GM19023 (cell line): ENCODE results near the gene LIMCH1.
"Not testable (repeated sequence)": the region's sequence is repeated elsewhere in the genome, so short reads cannot be mapped to it uniquely, and the experiment has no call there.

Experiments
- ATAC-seq: cut with Tn5 transposase; IDR thresholded peaks from one replicate; pipeline ENCODE4 v1.9.1; 2021; ENCODE audit warnings: mild to moderate bottlenecking, moderate library complexity; ENCODE audit not compliant: unreplicated experiment

The LIMCH1 gene

GRCh38 chr4:41670982-41671381 is 133.0 kb downstream of the LIMCH1 start:
- ATAC-seq: no peak

GRCh38 chr4:41678086-41678816 is 140.3 kb downstream of the LIMCH1 start:
- ATAC-seq: no peak

- ATAC-seq: no peak
These were observed 141.0 kb downstream of the LIMCH1 start for GRCh38 chr4:41678951-41679350.

DNA sequence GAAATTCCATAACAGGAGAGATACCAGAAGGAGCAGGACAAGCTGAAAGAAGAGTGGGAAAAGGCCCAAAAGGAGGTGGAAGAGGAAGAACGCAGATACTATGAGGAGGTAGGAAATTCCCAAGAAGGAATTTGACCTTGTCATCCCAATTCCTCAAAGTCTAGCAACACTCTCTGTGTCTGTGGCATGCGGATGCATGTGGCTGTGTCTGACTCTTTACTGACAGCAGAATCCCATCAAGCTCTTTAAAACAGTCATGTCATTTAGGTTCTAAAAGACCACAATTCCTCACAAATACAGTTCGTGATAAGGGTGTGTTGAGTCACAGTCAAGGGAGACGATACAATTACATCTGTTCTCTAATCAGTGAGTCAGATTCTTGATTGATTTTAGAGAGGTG is 142.0 kb downstream of the LIMCH1 start:
- ATAC-seq: no peak

GRCh38 chr4:41681054-41681453 is 143.1 kb downstream of the LIMCH1 start:
- ATAC-seq: no peak

GRCh38 chr4:41683326-41683725 is 145.4 kb downstream of the LIMCH1 start:
- ATAC-seq: no peak

DNA sequence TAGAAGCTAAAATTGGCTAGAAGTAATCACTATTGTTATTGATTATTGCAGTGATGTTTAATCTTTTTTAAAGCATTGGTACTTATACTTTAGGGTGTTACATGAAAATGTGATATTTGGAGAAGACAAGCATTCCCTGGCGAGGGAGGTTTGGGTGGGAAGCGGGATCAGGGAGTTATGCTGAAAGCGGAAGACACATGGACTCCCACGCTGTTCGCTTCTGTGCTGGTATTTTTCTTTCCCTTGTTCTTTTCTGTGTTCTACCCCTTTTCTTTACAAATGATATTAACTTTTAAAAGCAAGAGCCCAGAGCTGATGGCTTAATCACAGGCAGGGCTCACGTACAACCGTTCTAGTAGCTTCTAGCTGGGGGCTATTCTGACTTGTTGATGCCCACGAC is 148.9 kb downstream of the LIMCH1 start:
- ATAC-seq: no peak

- no peak for ATAC-seq
These were observed 150.0 kb downstream of the LIMCH1 start for GRCh38 chr4:41687971-41688370.

- ATAC-seq: peak; percentile 86
These were observed 154.9 kb downstream of the LIMCH1 start for GRCh38 chr4:41692717-41693345.

DNA sequence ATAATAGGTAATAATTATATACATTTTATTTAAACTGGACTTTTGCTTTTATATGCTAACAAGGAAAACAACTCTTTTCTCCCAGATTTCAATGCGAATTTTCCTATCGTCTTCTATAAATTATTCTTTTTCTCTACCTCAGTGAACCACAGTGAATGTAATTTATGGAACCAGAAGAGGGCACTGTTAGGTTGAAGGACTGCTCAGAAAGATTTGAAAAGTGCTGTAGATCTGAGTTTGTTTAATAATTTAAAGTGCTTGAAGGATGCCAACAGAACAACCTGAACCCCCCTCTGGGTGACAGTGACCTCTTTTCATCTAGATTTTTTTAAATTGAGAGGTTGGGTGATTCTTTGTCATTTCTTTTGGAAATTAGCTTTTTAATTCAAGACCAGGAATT is 155.7 kb downstream of the LIMCH1 start:
- ATAC-seq: no peak

DNA sequence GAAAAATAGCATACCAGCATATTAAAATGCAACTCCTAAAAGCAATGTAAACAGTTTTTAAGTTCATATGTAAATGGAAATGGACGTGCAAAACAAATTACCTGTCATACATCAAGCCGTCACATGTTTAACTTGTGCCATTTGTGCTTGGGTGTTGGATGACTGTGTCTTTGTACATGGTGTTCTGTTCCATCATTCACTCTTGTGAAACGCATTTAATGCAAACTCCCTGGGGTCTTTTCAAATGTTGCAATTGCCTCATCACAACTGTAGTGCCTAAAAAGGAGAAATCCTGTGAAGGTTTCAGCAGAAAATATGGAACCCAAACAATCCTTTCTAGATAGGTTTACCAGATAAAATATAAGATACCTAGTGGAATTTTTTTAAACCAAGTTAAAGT is 158.2 kb downstream of the LIMCH1 start:
- ATAC-seq: no peak

- no peak for ATAC-seq
These were observed 158.8 kb downstream of the LIMCH1 start for GRCh38 chr4:41696763-41697162.

DNA sequence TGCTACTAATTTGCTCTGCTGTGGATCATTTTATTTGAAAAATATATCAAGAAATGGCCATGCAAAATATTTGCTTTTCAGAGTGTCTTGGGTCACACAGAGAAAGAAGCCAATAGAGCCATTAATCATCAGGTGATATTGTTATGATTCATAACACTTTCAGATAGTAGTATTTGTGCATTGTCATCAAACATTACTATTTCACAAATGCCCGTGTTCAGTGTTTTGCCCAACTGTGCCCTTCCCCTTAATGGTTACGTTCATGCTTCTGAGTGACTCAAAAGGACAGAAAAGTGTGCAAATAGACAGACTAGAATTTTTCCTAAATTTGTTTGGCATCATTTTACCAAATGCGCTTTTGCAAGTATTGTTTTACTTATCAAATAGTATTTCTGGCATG is 164.0 kb downstream of the LIMCH1 start:
- ATAC-seq: no peak

GRCh38 chr4:41702770-41703169 is 164.8 kb downstream of the LIMCH1 start:
- no peak for ATAC-seq

- no peak for ATAC-seq
These were observed 165.8 kb downstream of the LIMCH1 start for GRCh38 chr4:41703785-41704184.

- ATAC-seq: no peak
These were observed 172.0 kb downstream of the LIMCH1 start for GRCh38 chr4:41709844-41710481.

DNA sequence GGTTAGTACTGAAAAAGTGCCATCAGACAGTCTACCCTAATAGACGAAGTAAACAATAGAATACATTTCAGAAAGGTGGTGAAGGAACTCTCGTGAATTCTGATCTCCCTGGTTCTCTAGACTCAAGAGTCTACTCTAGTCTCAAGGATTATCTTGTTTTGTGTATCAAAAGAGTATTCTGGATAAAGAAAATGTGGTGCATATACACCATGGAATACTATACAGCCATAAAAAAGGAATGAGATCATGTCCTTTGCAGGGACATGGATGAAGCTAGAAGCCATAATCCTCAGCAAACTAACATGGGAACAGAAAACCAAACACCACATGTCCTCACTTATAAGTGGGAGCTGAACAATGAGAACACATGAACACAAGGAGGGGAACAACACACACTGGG is 173.7 kb downstream of the LIMCH1 start:
- not testable (repeated sequence) for ATAC-seq

GRCh38 chr4:41712425-41712824 is 174.5 kb downstream of the LIMCH1 start:
- no peak for ATAC-seq

DNA sequence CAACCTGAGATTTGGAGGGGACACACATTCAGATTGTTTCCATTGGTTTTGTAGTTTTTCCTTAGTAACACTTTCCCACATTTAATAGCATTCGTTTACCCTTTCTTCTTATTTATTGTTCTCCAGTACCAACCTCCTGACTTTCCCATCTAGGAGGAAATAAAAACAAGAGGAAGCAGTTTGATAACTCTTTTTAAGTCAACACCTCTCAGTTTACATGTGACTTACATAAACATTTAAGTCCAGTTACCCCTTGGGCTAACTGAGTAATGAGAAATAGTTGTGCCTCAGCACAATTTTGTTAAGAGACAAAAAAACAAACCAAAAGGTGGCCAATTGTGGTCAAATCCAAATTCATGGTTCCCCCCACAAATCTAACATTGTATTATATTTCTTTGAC is 175.8 kb downstream of the LIMCH1 start:
- ATAC-seq: no peak

- ATAC-seq: no peak
These were observed 176.5 kb downstream of the LIMCH1 start for GRCh38 chr4:41714364-41715000.

- no peak for ATAC-seq
These were observed 177.2 kb downstream of the LIMCH1 start for GRCh38 chr4:41715155-41715554.

- no peak for ATAC-seq
These were observed 180.9 kb downstream of the LIMCH1 start for GRCh38 chr4:41718907-41719306.
